Measurements from ENCODE around the gene ACTN1.

ACTN1 gene

GRCh38 chr14:68932231-68932630, 46.9 kb downstream of the ACTN1 start:
- no peak for DNase-seq

- DNase-seq: no peak
Observed at GRCh38 chr14:68931474-68932051, 47.5 kb downstream of the ACTN1 start.

- no peak for DNase-seq
Observed at GRCh38 chr14:68931063-68931462, 48.0 kb downstream of the ACTN1 start.

DNA sequence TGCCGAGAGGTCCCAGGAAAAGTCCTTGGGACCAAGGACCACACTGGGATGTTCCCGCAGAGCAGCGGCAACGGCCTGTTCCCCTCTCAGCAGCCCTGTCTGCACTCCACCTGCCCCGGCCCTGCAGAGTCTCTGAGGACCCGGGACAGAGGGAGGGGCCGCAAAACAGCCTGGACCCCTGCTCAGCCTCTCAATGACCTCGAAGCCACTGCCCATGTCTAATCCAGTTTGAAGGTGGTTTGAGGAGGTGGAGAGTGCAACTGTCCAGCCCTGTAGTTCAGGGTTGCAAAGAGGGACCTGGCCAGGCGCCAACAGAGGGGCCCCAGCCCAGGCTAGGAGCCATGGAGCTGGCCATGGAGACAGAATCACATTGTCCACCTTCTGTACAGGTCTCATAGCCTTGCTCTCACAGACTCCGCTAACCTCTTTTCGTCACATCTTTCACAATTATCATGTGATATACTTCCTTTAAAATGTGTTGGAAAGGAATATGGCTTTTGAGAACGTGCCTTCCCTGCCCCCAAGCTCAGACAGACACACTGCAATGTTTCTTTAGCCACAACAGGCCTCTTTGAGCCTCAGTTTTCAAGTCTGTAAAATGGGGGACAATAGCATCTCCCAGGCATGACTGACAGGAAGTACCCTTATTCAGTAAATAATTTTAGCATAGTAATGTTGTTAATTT, 49.3 kb downstream of the ACTN1 start:
- DNase-seq: no peak

DNA sequence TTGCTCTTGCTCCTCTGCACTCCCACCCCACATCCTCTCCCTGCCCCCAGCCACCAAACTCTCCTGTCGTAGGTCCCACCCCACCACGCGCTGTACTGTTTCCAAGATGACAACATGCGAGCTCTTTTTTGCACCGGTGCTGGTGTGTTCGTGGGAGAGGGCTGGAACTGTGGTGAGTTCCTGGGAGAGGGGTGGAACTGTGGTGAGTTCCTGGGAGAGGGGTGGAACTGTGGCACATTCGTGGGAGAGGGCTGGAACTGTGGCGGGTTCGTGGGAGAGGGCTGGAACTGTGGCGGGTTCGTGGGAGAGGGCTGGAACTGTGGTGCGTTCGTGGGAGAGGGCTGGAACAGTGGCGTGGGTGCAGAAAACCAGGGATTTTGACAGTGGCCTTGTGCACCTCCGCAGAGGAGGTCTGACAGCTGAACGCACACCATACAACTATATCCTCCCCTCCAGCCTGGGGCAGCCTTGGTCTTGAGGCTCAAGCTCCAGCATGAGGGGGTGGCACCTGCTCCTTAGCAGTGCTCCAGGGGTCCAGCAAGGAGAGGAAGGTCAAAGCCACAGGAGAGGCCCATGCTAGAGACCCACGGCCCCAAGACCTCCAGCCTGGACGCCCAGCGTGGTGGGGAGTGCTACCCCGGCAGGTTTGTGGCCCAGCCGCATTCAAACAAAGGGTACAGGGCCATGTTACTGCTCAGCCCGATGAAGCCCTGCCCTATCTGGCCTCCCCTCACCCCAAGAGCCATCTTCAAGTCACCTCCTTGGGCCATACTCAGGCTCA, 50.1 kb downstream of the ACTN1 start:
- no peak for DNase-seq

GRCh38 chr14:68927956-68928675, 51.0 kb downstream of the ACTN1 start:
- DNase-seq: no peak

DNA sequence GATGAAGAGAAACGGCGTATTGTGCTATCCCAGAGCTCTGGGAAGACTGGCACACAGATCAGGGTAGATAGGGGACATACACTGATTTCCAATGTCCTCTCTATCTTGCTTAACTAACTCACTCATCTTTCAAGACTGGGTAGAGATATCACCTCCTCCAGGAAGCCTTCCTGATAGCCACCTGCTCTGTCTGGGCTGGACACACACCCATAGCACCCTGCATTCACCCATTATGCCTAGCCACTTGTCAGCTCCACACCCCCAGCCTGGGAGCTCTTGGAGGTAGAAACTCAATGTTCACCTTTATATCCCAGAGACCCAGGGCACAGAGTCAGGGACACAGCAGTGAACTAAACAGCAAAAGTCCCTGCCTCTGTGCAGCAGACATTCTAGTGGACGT, 52.0 kb downstream of the ACTN1 start:
- no peak for DNase-seq

- no peak for DNase-seq
Observed at GRCh38 chr14:68926236-68926635, 52.9 kb downstream of the ACTN1 start.

GRCh38 chr14:68925373-68925772, 53.7 kb downstream of the ACTN1 start:
- DNase-seq: no peak

GRCh38 chr14:68924186-68925158, 54.6 kb downstream of the ACTN1 start:
- DNase-seq: no peak

- DNase-seq: no peak
Observed at GRCh38 chr14:68922886-68923285, 56.2 kb downstream of the ACTN1 start.

GRCh38 chr14:68922201-68922621, 56.9 kb downstream of the ACTN1 start:
- no peak for DNase-seq

DNA sequence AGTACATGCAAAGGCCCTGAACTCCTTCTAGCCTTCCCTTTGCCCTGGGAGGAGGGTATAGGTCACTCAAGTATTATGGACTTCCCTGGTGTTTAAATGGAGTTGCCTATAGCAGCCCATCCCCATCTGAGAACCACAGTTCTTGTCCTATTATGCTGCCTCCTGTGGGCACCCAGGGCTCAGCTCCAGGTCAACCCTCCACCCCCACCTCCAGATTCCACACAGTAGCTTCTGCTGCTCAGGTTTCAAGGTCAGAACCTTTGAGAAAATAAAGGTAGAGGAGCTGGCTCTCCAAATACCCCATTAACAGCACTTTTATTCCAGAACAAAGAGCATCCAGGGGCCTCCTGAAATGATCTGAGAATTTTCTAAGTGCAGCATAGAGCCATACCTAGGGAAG, 57.4 kb downstream of the ACTN1 start:
- no peak for DNase-seq

DNA sequence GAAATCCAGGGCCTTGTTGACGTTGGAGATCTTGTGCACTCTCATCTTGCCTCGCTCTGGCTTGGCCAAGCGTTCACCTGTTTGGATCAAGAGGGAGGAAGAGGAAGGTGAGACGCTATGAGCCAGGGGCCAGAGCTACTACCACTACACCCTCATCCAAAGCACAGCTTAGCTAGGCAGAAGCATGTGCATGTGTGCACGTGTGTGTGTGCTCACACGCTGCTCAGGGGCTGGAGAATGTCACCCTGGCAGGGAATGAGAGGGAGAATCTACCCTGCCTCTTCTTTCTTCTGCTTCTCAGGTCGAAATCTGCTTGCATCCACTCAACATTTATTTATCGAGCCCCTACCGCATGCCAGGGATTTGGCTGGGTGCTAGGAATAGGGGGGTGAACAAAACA, 58.1 kb downstream of the ACTN1 start:
- DNase-seq: no peak

- DNase-seq: no peak
Observed at GRCh38 chr14:68919129-68919927, 59.8 kb downstream of the ACTN1 start.

GRCh38 chr14:68918612-68919011, 60.5 kb downstream of the ACTN1 start:
- no peak for DNase-seq

DNA sequence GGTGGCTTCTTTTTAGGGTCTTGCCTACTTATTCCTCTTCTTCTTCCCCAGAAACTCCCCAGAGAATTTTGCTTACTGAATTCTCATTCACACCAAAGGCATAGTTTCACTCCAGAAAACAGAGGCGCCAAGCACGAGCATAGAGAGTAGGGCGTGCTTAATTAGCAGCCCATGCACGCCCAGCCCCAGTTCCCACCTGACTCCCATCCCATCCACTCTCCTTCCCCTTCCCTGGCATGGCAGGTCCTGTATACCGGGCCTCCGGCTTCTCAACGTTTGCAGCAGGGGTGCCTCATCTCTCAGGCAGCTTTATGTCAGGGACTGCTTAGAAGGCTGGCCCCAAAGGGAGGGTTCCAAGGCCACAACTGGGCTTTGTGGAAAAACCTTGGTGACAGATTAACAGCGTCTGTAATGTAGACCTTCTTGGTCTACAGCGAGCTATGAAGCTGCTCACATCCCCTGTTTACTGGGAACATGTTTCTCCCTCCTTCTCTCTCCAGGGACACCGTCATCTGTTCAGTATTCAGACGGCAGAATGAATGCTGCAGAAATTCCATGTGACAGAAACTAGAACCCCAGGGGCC, 62.7 kb downstream of the ACTN1 start:
- DNase-seq: no peak

DNA sequence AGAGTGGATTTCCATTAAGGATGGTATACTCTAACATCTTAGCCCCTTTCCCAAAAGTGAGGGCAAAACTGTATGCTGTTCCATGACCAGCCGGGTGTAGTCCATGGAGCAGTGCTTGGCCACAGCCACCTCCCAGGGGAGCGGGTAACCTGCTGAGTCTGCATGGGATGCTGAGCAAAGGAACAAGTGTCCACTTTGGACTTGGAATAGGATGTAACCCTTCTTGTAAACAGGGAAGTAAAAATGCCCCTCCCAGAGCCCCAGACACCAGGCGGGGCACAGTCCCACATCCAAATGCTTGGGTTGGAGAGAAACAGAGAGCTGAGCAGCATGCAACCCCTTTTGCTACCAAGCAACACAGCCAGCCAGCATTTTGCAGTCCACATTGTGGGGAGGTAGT, 65.6 kb downstream of the ACTN1 start:
- DNase-seq: no peak

- DNase-seq: peak; percentile 78
Observed at GRCh38 chr14:68911594-68912227, 67.4 kb downstream of the ACTN1 start.

DNA sequence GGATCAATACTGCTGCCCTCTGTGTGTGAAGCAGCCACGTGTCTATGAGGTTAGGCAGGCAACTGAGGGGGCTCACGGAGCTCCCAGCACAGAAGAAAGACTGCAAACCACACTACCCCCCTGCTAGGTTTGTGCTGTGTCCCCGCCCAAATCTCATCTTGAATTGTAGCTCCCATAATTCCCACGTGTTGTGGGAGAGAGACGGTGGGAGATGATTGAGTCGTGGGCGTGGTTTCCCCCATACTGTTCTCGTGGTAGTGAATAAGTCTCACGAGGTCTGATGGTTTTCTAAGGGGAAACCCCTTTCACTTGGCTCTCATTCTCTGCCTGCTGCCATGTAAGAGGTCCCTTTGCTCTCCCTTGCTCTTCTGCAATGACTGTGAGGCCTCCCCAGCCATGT, 68.6 kb downstream of the ACTN1 start:
- DNase-seq: no peak

DNA sequence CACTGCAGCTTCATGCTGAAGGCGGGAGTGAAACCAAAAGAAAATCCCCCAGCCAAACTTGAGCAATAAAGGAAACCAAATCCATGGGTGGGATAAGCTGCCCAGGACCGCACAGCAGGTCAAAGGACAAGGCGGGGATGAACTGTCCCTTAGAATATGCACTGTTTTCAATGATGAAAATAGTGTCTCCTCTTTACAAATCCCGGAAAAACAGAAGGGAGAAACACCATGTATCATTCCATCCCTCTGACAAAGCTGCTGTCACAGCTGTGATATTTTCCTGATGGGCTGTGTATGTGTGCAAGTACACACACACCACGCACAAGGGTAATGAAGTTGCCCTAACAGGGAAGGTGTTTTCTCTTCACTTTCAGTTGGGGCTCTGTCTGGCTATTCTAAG, 70.3 kb downstream of the ACTN1 start:
- DNase-seq: no peak
